ENCODE data around the gene DHCR7. TPM values are rescaled to one million over a fixed set of nuclear protein-coding genes. Genes with fewer than 3 reads are reported as not detected.

Gene DHCR7
- polyA plus RNA-seq, 1 of the 3 experiments (the other 2 are of a cell fraction) = 21.4 TPM

GRCh38 chr11:71458146-71459070 is 10.2 kb upstream of the DHCR7 start:
- DNase-seq = no peak
- H3K9me3 ChIP-seq = no peaks in the 10 kb centered on the region
- H3K9ac ChIP-seq = no peak overlapping the region
- H3K79me2 ChIP-seq (ENCODE audit: insufficient read depth) = peaks cover 24% of the 10 kb centered on the region
- H3K36me3 ChIP-seq (replicated peaks in 1 of 2; ENCODE audit: control insufficient read depth in 1 of 2, insufficient read depth in 2 of 2, low read length in 1 of 2) = peaks cover 31 to 67% of the 10 kb centered on the region in 2 experiments
- no peak overlapping the region for H2AFZ ChIP-seq (ENCODE audit: low read depth)
- POLR2A ChIA-PET = no interaction called here
- peaks cover 5% of the 10 kb centered on the region for H4K20me1 ChIP-seq (ENCODE audit: insufficient read depth)
- no peaks in the 10 kb centered on the region for H3K9me2 ChIP-seq
- no peak overlapping the region for H3K4me3 ChIP-seq (ENCODE audit: low read depth in 2 of 2, low read length in 1 of 2)
- no peak for TF ChIP-seq SMC3 (IDR thresholded peaks at IDR 0.05; ENCODE audit: low read depth, low read length)
- TF ChIP-seq REST (IDR thresholded peaks at IDR 0.05; ENCODE audit: low read depth, low read length) = no peak
- TF ChIP-seq MAX (IDR thresholded peaks at IDR 0.05; ENCODE audit: low read depth) = no peak
- TF ChIP-seq IRF3 (IDR thresholded peaks at IDR 0.05; ENCODE audit: low read depth, low read length) = no peak
- TF ChIP-seq RXRA (IDR thresholded peaks at IDR 0.05; ENCODE audit: borderline replicate concordance, low read depth) = no peak
- TF ChIP-seq ZBTB33 (IDR thresholded peaks at IDR 0.05; ENCODE audit: borderline replicate concordance, low read depth) = no peak
- TF ChIP-seq RCOR1 (IDR thresholded peaks at IDR 0.05; ENCODE audit: low read length) = no peak
- TF ChIP-seq USF2 (IDR thresholded peaks at IDR 0.05; ENCODE audit: borderline replicate concordance, low read depth, low read length) = no peak
- H3K4me2 ChIP-seq = no peak overlapping the region
- no peak overlapping the region for H3K27ac ChIP-seq (ENCODE audit: low read depth in 2 of 2, low read length in 1 of 2)
- no peaks in the 10 kb centered on the region for H3F3A ChIP-seq (replicated peaks; ENCODE audit: insufficient read depth)
- 95% methylated on average over 25 of the region's 26 CpGs for WGBS (ENCODE audit: low lambda C conversion rate)
- H3K27me3 ChIP-seq (ENCODE audit: insufficient read depth) = no peaks in the 10 kb centered on the region
- CTCF ChIA-PET = no interaction called here
- peaks cover 0 to 8% of the 10 kb centered on the region in 2 experiments; a peak in 1 of 4 replicates for H3K4me1 ChIP-seq (ENCODE audit: control insufficient read depth in 1 of 2, insufficient read depth in 2 of 2, low read depth in 1 of 2, low read length in 1 of 2)
